ENCODE data around the gene SELENOF. TPM values are rescaled to one million over a fixed set of nuclear protein-coding genes. Genes with fewer than 3 reads are reported as not detected.

The SELENOF gene
- total and polyA plus RNA-seq, 10 of the 15 experiments (the other 5 are each of a cell fraction or from before 2014, with no cell fraction given): 98.7 to 254 (median 172) TPM

DNA sequence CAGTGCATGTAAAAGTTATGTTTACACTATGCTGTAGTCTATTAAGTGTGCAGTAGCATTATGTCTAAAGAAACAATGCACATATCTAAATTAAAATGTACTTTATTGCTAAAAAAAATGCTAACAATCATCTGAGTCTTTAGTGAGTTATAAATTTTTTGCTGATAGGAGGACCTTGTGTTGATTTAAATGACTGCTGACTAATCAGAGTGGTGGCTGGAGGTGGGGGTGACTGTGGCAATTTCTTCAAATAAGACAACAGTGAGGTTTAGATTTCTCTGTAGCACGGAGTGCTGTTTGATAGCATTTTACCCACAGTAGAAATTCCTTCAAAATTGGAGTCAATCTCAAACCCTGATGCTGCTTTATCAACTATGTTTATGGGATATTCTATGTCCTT, 37.5 kb upstream of the SELENOF start:
- no peak for FAIRE-seq
- in situ Hi-C loops (cut with MboI): no loop called here

More for the DNA sequence above, 37.5 kb upstream of the SELENOF start:
- SMC1A ChIA-PET (ENCODE audit: uncharacterized antibody, unreplicated experiment): interaction anchor here (1.5 kb wide), 1 partner anchor 39 kb away, joined by 3 read pairs; no protein-coding TSS in a partner anchor
- Histone ChIP-seq H3K36me3 (ENCODE audit: control insufficient read depth in 2 of 2, insufficient read depth in 2 of 2, low read length in 1 of 2) (no peaks in the 10 kb centered on the region; a peak in 1 of 4 replicates), H3K27ac (ENCODE audit: control insufficient read depth, insufficient read depth) (no peak overlapping the region), H3K9ac (ENCODE audit: control insufficient read depth, insufficient read depth, low read length) (no peak overlapping the region), H3K27me3 (replicated peaks in 1 of 2; ENCODE audit: control insufficient read depth in 2 of 2, insufficient read depth in 2 of 2, low read length in 1 of 2) (no peaks in the 10 kb centered on the region), H2AFZ (ENCODE audit: control insufficient read depth, low read depth, low read length) (no peak overlapping the region), H3K4me1 (ENCODE audit: control insufficient read depth, insufficient read depth, low read length) (no peaks in the 10 kb centered on the region), H3K4me2 (ENCODE audit: control insufficient read depth, insufficient read depth) (no peak overlapping the region), H4K20me1 (ENCODE audit: control insufficient read depth, insufficient read depth) (no peaks in the 10 kb centered on the region), H3K9me3 (replicated peaks; ENCODE audit: control insufficient read depth, insufficient read depth, low read length) (no peaks in the 10 kb centered on the region; the same call in 2 of the 3 replicates), H3K4me3 (no peak overlapping the region), H3K79me2 (ENCODE audit: control insufficient read depth, insufficient read depth, low read length) (peaks cover 25% of the 10 kb centered on the region)
- 92% methylated on average over 1 of the region's 1 CpG for WGBS (ENCODE audit: insufficient coverage, insufficient replicate concordance, low lambda C conversion rate, missing lambda C conversion rate)
- DNase-seq (ENCODE audit: low read depth, low spot score) (no peak), ATAC-seq (no peak)
- CTCF ChIA-PET: interaction anchor here (2.1 kb wide), 1 partner anchor 134 kb away, joined by 6 read pairs; no protein-coding TSS in a partner anchor
- RAD21 ChIA-PET (ENCODE audit: unreplicated experiment): no interaction called here
- intact Hi-C loops (cut with micrococcal nuclease; ENCODE audit: unreplicated experiment): no loop called here
- POLR2A ChIA-PET: no interaction called here
- no TSS peak for BruUV-seq (replicated peaks)
- TF ChIP-seq EED (IDR thresholded peaks at IDR 0.05; ENCODE audit: low read depth) (no peak), NRF1 (conservative IDR thresholded peaks at IDR 0.05; ENCODE audit: low read depth, low read length) (no peak), LARP7 (IDR thresholded peaks at IDR 0.05) (no peak), YY1 (IDR thresholded peaks at IDR 0.05; ENCODE audit: low read depth, low read length) (no peak), HDAC6 (IDR thresholded peaks at IDR 0.05; ENCODE audit: unreplicated experiment) (no peak), PML (IDR thresholded peaks at IDR 0.05; ENCODE audit: low read length) (no peak), EP300 (IDR thresholded peaks at IDR 0.05; ENCODE audit: borderline replicate concordance in 1 of 2, control insufficient read depth in 1 of 2, low read depth in 2 of 2, low read length in 2 of 2) (no peak), ZNF24 (IDR thresholded peaks at IDR 0.05) (no peak), SREBF1 (IDR thresholded peaks at IDR 0.05; ENCODE audit: low read length) (no peak)
- TF ChIP-seq, protein P1, sequence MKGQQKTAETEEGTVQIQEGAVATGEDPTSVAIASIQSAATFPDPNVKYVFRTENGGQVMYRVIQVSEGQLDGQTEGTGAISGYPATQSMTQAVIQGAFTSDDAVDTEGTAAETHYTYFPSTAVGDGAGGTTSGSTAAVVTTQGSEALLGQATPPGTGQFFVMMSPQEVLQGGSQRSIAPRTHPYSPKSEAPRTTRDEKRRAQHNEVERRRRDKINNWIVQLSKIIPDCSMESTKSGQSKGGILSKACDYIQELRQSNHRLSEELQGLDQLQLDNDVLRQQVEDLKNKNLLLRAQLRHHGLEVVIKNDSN (IDR thresholded peaks at IDR 0.05; ENCODE audit: borderline replicate concordance, extremely low read length, insufficient read depth, low read depth, low read length): no peak
- TF ChIP-seq, protein P2, sequence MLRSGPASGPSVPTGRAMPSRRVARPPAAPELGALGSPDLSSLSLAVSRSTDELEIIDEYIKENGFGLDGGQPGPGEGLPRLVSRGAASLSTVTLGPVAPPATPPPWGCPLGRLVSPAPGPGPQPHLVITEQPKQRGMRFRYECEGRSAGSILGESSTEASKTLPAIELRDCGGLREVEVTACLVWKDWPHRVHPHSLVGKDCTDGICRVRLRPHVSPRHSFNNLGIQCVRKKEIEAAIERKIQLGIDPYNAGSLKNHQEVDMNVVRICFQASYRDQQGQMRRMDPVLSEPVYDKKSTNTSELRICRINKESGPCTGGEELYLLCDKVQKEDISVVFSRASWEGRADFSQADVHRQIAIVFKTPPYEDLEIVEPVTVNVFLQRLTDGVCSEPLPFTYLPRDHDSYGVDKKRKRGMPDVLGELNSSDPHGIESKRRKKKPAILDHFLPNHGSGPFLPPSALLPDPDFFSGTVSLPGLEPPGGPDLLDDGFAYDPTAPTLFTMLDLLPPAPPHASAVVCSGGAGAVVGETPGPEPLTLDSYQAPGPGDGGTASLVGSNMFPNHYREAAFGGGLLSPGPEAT (IDR thresholded peaks at IDR 0.05; ENCODE audit: low read depth): no peak
